ENCODE data around the gene CRB2.

GRCh38 chr9:123324767-123325183, 31.2 kb upstream of the CRB2 start:
- TF ChIP-seq CTCF (IDR thresholded peaks at IDR 0.05) (no peak), POLR2A (IDR thresholded peaks at IDR 0.05) (no peak)

All from heart left ventricle (tissue), 13 donors.